Neural progenitor cell (in vitro differentiated cells): ENCODE data around the gene GPR142.

ENCODE experiments used
- EZH2 ChIP-seq: fragments of 200-600 bp; sonication (generic); IDR thresholded peaks from 2 replicates; pipeline ENCODE4 v1.6.1; 2017; ENCODE audit warnings: antibody characterized with exemption, mild to moderate bottlenecking, moderate library complexity
- EZH2phosphoT487 ChIP-seq: fragments of 200-600 bp; sonication (generic); IDR thresholded peaks from 2 replicates; pipeline ENCODE4 v1.6.1; 2017; ENCODE audit warnings: antibody characterized with exemption
- TF ChIP-seq, protein P1 (sequence below): fragments of 200-600 bp; sonication (generic); IDR thresholded peaks from 2 replicates; pipeline ENCODE4 v1.5.1; 2017; ENCODE audit warnings: antibody characterized with exemption, mild to moderate bottlenecking

- TF ChIP-seq, protein P1, sequence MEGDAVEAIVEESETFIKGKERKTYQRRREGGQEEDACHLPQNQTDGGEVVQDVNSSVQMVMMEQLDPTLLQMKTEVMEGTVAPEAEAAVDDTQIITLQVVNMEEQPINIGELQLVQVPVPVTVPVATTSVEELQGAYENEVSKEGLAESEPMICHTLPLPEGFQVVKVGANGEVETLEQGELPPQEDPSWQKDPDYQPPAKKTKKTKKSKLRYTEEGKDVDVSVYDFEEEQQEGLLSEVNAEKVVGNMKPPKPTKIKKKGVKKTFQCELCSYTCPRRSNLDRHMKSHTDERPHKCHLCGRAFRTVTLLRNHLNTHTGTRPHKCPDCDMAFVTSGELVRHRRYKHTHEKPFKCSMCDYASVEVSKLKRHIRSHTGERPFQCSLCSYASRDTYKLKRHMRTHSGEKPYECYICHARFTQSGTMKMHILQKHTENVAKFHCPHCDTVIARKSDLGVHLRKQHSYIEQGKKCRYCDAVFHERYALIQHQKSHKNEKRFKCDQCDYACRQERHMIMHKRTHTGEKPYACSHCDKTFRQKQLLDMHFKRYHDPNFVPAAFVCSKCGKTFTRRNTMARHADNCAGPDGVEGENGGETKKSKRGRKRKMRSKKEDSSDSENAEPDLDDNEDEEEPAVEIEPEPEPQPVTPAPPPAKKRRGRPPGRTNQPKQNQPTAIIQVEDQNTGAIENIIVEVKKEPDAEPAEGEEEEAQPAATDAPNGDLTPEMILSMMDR: no peak
- TF ChIP-seq EZH2 (no peak), EZH2phosphoT487 (no peak)
Observed at GRCh38 chr17:74337834-74338500, 29.3 kb upstream of the GPR142 start.
